ENCODE results near the gene NFIC.

- TF ChIP-seq CTCF (conservative IDR thresholded peaks at IDR 0.05; ENCODE audit: low read length) = no peak
- TF ChIP-seq EZH2phosphoT487 (IDR thresholded peaks at IDR 0.05; ENCODE audit: borderline replicate concordance, low read depth, low read length) = no peak
Measured at GRCh38 chr19:3328743-3329142, 37.6 kb upstream of the NFIC start.
